Measurements from ENCODE around the gene TMEM45B. TPM values are rescaled to one million over a fixed set of nuclear protein-coding genes. Genes with fewer than 3 reads are reported as not detected.
"Not testable (repeated sequence)": the region's sequence is repeated elsewhere in the genome, so short reads cannot be mapped to it uniquely, and the experiment has no call there.

Gene TMEM45B
- total and polyA plus RNA-seq, 2 experiments from 2014 or later, result 97.2 to 114 TPM

GRCh38 chr11:129791515-129791914, 24.1 kb upstream of the TMEM45B start:
- WGBS (ENCODE audit: low lambda C conversion rate, missing lambda C conversion rate), result 95% methylated on average over 2 of the region's 2 CpGs

GRCh38 chr11:129792663-129793062, 23.0 kb upstream of the TMEM45B start:
- DNase-seq (ENCODE audit: low spot score), result no peak
- Histone ChIP-seq H3K27me3 (no peaks in the 10 kb centered on the region), H3K9me2 (replicated peaks; ENCODE audit: insufficient read depth) (no peaks in the 10 kb centered on the region), H3K4me3 (no peak overlapping the region), H4K20me1 (ENCODE audit: insufficient read depth, poor library complexity, severe bottlenecking) (no peaks in the 10 kb centered on the region), H3K9me3 (ENCODE audit: low read depth) (no peaks in the 10 kb centered on the region), H3K79me2 (no peaks in the 10 kb centered on the region), H3K36me3 (replicated peaks; ENCODE audit: insufficient read depth, low read depth) (no peaks in the 10 kb centered on the region), H3K4me1 (ENCODE audit: insufficient read depth) (no peaks in the 10 kb centered on the region), H3K4me2 (no peak overlapping the region), H2AFZ (no peak overlapping the region), H3K27ac (no peak overlapping the region)
- WGBS (ENCODE audit: low lambda C conversion rate, missing lambda C conversion rate), result 81% methylated on average over 4 of the region's 4 CpGs
- TF ChIP-seq EZH2phosphoT487 (IDR thresholded peaks at IDR 0.05; ENCODE audit: low read depth, severe bottlenecking, unreplicated experiment), result no peak

More at GRCh38 chr11:129791515-129791914, 24.1 kb upstream of the TMEM45B start:
- Histone ChIP-seq H3K79me2 (no peaks in the 10 kb centered on the region), H3K27ac (no peak overlapping the region), H3K9me3 (ENCODE audit: low read depth) (no peaks in the 10 kb centered on the region), H3K36me3 (replicated peaks; ENCODE audit: insufficient read depth, low read depth) (no peaks in the 10 kb centered on the region), H3K4me3 (no peak overlapping the region), H3K4me1 (ENCODE audit: insufficient read depth) (peaks cover 4% of the 10 kb centered on the region), H3K4me2 (no peak overlapping the region), H4K20me1 (ENCODE audit: insufficient read depth, poor library complexity, severe bottlenecking) (no peaks in the 10 kb centered on the region), H2AFZ (no peak overlapping the region), H3K27me3 (no peaks in the 10 kb centered on the region), H3K9me2 (replicated peaks; ENCODE audit: insufficient read depth) (no peaks in the 10 kb centered on the region)
- TF ChIP-seq EZH2phosphoT487 (IDR thresholded peaks at IDR 0.05; ENCODE audit: low read depth, severe bottlenecking, unreplicated experiment), result no peak
- no peak for TF ChIP-seq CTCF (IDR thresholded peaks at IDR 0.05; ENCODE audit: poor library complexity)
- TF ChIP-seq EZH2 (IDR thresholded peaks at IDR 0.05; ENCODE audit: borderline replicate concordance), result no peak
- DNase-seq (ENCODE audit: low spot score), result no peak

- H3K4me3 ChIP-seq, result no peak overlapping the region
- no peaks in the 10 kb centered on the region for H3K36me3 ChIP-seq (replicated peaks; ENCODE audit: insufficient read depth, low read depth)
- H2AFZ ChIP-seq, result no peak overlapping the region
- H3K27me3 ChIP-seq, result no peaks in the 10 kb centered on the region
- 39% methylated on average over 2 of the region's 2 CpGs for WGBS (ENCODE audit: low lambda C conversion rate, missing lambda C conversion rate)
- no peak overlapping the region for H3K4me2 ChIP-seq
- H3K79me2 ChIP-seq, result no peaks in the 10 kb centered on the region
- H3K4me1 ChIP-seq (ENCODE audit: insufficient read depth), result no peaks in the 10 kb centered on the region
- no peaks in the 10 kb centered on the region for H4K20me1 ChIP-seq (ENCODE audit: insufficient read depth, poor library complexity, severe bottlenecking)
- no peak for DNase-seq (ENCODE audit: low spot score)
- H3K9me2 ChIP-seq (replicated peaks; ENCODE audit: insufficient read depth), result no peaks in the 10 kb centered on the region
- TF ChIP-seq EZH2 (IDR thresholded peaks at IDR 0.05; ENCODE audit: borderline replicate concordance) (no peak), EZH2phosphoT487 (IDR thresholded peaks at IDR 0.05; ENCODE audit: low read depth, severe bottlenecking, unreplicated experiment) (no peak), CTCF (IDR thresholded peaks at IDR 0.05; ENCODE audit: poor library complexity) (no peak)
- H3K27ac ChIP-seq, result no peak overlapping the region
- H3K9me3 ChIP-seq (ENCODE audit: low read depth), result no peaks in the 10 kb centered on the region
These were observed 20.6 kb upstream of the TMEM45B start for GRCh38 chr11:129795089-129795488.

- Histone ChIP-seq H3K4me2 (no peak overlapping the region), H4K20me1 (ENCODE audit: insufficient read depth, poor library complexity, severe bottlenecking) (no peaks in the 10 kb centered on the region), H3K36me3 (replicated peaks; ENCODE audit: insufficient read depth, low read depth) (no peaks in the 10 kb centered on the region), H3K4me3 (no peak overlapping the region), H3K79me2 (no peaks in the 10 kb centered on the region), H3K27ac (no peak overlapping the region), H3K9me3 (ENCODE audit: low read depth) (no peaks in the 10 kb centered on the region), H2AFZ (no peak overlapping the region), H3K27me3 (no peaks in the 10 kb centered on the region), H3K9me2 (replicated peaks; ENCODE audit: insufficient read depth) (no peaks in the 10 kb centered on the region), H3K4me1 (ENCODE audit: insufficient read depth) (peaks cover 6% of the 10 kb centered on the region)
- 94% methylated on average over 2 of the region's 2 CpGs for WGBS (ENCODE audit: low lambda C conversion rate, missing lambda C conversion rate)
- DNase-seq (ENCODE audit: low spot score), result no peak
- no peak for TF ChIP-seq EZH2 (IDR thresholded peaks at IDR 0.05; ENCODE audit: borderline replicate concordance)
- no peak for TF ChIP-seq EZH2phosphoT487 (IDR thresholded peaks at IDR 0.05; ENCODE audit: low read depth, severe bottlenecking, unreplicated experiment)
- no peak for TF ChIP-seq CTCF (IDR thresholded peaks at IDR 0.05; ENCODE audit: poor library complexity)
These were observed 17.4 kb upstream of the TMEM45B start for GRCh38 chr11:129798212-129798611.

GRCh38 chr11:129800162-129800561, 15.5 kb upstream of the TMEM45B start:
- not testable (repeated sequence) for H3K27ac ChIP-seq; H2AFZ ChIP-seq; H3K4me3 ChIP-seq; H3K27me3 ChIP-seq; H3K9me2 ChIP-seq (replicated peaks; ENCODE audit: insufficient read depth); H3K4me2 ChIP-seq; DNase-seq (ENCODE audit: low spot score); H4K20me1 ChIP-seq (ENCODE audit: insufficient read depth, poor library complexity, severe bottlenecking); H3K36me3 ChIP-seq (replicated peaks; ENCODE audit: insufficient read depth, low read depth); H3K9me3 ChIP-seq (ENCODE audit: low read depth); H3K79me2 ChIP-seq
- peaks cover 14% of the 10 kb centered on the region for H3K4me1 ChIP-seq (ENCODE audit: insufficient read depth)
- 45% methylated on average over 1 of the region's 1 CpG for WGBS (ENCODE audit: low lambda C conversion rate, missing lambda C conversion rate)

Measured in hepatocyte (in vitro differentiated cells).